GM19193 (cell line): Measurements from ENCODE around the gene ARPC2.

Source experiments
- POLR2A ChIP-seq: IDR thresholded peaks from 4 replicates; pipeline ENCODE4 v1.6.1; 2011; ENCODE audit not compliant: insufficient read depth, insufficient read length; ENCODE audit errors: extremely low read depth

ARPC2 gene

DNA sequence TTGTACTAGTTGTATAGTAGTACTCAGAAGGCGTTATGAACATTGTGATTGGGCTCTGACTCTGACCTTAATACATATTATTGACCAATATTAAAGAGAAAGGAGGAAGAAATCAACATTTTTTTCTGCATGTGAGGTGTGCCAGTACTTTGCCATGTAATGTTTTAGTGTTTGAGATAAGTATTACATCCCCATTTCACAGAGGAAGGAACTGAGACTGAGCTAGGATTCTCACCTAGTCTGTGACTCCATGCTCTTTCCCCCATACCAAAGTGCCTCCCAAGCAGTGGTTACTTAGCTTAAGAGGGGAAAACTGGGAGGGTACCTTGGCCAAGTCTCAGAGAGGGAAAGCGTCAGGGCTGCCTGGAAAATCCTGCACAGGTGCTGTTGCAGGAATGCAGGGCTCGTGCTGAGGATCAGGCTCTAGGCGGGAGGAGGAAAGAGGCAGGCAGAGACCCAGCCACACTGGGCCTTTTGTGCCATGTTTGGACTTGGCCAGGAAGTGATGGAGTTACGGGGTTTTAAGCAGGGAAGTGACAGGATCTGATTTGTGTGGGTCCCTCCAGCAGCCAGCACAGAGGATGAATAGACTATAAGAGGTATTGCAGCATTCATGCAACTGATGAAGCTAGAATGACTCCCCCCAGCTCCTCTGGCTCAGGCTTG is 55.0 kb downstream of the ARPC2 start:
- TF ChIP-seq POLR2A, result no peak

GRCh38 chr2:218272531-218273212 is 55.7 kb downstream of the ARPC2 start:
- TF ChIP-seq POLR2A, result no peak

GRCh38 chr2:218273908-218274249 is 56.9 kb downstream of the ARPC2 start:
- TF ChIP-seq POLR2A, result no peak

- no peak for TF ChIP-seq POLR2A
These were observed 57.6 kb downstream of the ARPC2 start for GRCh38 chr2:218274586-218274985.

DNA sequence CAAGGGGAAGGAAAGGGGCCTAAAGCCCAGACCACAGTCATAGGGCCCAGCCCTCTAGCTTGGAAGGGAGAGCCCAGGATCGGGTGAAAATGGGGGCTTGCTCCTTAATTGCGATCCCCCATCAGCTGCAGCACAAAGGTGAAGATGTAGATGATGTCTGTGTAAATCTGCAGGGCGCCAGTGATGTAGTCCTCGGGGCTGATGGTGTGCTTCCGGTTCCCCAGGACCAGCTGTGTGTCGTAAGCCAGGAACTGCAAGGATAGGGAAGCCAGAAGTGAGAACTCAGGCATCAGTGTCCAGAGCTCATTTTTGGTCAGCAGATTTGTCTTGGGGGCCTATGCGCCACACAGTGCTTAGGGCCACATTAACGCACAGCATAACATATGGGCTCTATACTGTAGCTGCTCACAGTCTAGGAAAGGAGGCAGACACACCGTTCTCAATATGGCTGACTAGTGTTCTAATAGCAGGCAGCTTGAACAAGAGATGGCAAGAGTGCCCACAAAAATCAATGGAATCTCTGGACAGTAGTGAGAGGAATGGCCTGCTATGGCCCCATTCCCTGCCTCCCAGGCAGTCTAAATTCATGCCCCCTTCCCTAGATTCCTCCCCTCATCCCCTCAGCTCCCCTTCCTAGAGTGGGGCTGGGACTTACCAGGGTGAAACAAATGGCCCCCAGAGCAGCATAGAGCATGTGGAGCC is 58.5 kb downstream of the ARPC2 start:
- no peak for TF ChIP-seq POLR2A

DNA sequence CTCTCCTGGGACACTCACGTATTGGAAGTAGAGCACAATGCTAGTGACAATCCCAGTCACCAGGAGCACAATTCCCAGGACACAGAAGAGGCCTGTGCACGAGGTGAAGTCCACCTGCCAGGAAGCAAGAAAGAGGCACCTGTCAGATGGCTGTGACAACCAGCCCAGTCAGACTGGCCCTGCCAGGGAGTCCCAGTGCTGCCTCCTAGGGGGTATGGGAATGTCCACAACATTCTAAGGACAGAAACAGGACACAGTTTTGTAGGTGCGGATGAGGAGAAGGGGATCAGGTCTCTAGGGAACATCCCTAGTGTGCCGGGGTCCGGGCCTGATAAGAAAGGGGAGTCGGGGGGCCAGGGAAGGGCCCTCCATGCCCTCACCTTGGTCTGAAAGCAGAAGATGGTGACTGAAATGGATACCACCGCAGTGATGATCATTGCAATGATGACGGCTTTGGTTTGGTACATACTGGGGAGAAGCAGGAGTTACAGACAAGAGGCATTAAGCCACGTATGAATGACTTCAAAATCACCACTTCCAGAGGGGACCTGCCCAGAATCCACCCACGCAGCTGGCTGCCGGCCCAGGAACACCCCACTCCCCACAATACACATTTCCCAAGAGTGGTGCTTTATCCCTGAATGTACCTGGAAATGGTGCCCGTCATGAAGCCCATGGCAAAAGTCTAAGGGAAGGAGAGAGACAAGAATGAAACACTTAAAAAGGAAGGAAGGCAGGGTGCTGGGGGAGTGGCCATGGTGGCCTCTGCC is 60.2 kb downstream of the ARPC2 start:
- TF ChIP-seq POLR2A, result no peak

DNA sequence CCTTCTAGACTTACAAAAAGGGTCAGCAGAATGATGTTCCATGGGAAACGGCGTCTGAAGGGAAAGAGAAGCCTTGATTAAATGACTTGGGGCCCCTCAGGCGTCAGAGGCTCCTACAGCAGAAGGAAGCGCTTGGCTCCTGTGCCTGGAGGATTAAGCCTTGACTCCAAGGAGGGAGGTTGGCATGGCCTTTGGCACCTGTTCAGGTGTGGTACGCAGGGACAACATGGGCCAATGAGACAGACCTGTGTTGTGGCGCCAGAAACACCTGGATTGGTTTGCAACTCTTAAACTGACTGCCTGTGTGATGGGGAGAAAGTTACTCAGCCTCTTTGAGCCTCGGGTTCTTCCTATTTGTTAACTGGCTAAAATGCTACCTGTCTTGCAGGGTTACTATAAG is 60.9 kb downstream of the ARPC2 start:
- no peak for TF ChIP-seq POLR2A

- TF ChIP-seq POLR2A, result no peak
These were observed 61.8 kb downstream of the ARPC2 start for GRCh38 chr2:218278531-218279360.

- no peak for TF ChIP-seq POLR2A
These were observed 63.4 kb downstream of the ARPC2 start for GRCh38 chr2:218280260-218280870.

GRCh38 chr2:218281449-218281848 is 64.5 kb downstream of the ARPC2 start:
- TF ChIP-seq POLR2A, result no peak

GRCh38 chr2:218282173-218282991 is 65.4 kb downstream of the ARPC2 start:
- TF ChIP-seq POLR2A, result no peak

- TF ChIP-seq POLR2A, result no peak
These were observed 67.3 kb downstream of the ARPC2 start for GRCh38 chr2:218284106-218284811.

DNA sequence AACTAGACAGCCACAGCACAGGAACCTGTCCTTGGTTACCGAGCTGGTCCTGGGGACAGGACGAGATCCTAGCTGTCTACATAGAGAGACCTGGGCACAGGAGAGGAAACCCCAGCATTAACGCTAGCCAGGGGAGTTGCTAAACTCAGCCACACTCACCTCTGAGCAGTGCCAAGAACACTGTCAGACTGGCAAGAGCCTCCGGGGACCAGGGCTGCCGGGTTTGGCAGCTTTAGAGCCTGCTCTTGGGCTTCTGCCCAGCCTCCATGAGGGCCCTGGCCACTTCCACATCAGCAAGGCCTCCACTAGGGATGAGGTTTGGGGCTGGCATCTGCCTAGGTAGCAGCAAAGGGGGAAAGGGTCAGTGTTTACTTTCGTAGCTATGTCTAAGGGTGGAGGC is 68.6 kb downstream of the ARPC2 start:
- TF ChIP-seq POLR2A, result no peak
